CD4-positive, alpha-beta T cell treated with Interleukin-6 for 4 hours (primary cell): ENCODE data around the gene MAP7D1.
A peak's percentile ranks its signal among the peaks of the same experiment; 100 is the strongest.
"Not testable (repeated sequence)": the region's sequence is repeated elsewhere in the genome, so short reads cannot be mapped to it uniquely, and the experiment has no call there.

Experiments
- DNase-seq: peaks from one replicate; pipeline ENCODE4 v3.0.0-alpha.2; 2020; ENCODE audit warnings: mixed read lengths

The MAP7D1 gene

DNA sequence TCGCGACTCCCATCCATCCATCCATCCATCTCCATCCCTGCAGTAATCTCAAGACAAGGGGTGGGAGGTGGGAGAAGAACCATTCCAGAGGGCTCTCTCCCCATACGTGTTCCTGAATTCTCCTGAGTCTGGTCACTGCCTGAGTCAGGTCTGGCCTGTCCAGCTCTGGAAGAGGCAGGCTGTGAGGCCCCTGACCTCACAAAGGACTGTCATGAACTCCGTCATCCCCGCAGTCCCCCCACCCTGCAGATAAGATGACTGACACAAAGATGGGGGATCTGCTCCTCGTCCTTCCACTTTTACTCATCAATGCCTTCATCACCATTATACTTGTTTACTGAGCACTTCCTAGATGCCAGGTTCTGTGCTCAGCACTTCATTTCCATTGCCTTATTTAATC lies 1.6 kb upstream of the MAP7D1 start:
- DNase-seq: no peak

GRCh38 chr1:36154765-36155407 lies 1.1 kb upstream of the MAP7D1 start:
- DNase-seq: peak; percentile 26

DNA sequence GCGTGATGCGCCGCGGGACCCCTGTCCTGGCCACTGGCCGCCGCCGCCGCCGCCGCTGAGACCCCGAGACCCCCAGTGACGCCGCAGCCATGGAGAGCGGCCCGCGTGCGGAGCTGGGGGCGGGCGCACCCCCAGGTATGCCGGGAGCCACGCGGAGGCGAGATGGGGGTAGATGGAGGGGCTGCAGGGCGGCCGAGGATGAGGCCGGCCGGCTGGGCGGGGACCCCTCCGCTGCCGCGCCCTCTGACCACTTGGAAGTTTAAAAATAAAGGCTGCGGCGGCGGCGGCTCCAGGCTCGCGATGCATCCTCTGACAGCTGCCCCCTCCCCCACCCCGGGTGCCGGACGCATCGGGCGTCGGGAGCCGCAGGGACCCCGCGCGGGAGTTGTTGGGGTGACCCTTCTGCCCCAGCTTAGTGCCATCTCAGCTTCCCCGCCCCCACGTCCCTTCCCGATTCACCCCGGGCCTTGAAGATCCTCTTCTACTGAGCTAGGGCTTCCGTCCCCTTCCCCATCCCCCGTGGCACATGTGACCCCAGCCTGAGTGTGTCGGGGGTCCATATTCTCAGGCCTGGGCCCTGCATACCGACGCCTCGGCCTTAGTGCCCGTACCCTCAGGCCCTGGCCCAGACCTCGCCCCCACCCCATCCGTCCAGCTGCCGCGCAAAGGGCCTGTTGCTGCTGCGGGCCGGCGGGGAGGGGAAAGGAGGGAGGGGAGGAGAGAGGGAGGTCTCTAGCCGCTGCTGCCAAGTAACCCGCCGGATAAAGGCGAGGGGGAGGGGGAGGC lies 562 bp downstream of the MAP7D1 start:
- DNase-seq: peak; percentile 78

DNA sequence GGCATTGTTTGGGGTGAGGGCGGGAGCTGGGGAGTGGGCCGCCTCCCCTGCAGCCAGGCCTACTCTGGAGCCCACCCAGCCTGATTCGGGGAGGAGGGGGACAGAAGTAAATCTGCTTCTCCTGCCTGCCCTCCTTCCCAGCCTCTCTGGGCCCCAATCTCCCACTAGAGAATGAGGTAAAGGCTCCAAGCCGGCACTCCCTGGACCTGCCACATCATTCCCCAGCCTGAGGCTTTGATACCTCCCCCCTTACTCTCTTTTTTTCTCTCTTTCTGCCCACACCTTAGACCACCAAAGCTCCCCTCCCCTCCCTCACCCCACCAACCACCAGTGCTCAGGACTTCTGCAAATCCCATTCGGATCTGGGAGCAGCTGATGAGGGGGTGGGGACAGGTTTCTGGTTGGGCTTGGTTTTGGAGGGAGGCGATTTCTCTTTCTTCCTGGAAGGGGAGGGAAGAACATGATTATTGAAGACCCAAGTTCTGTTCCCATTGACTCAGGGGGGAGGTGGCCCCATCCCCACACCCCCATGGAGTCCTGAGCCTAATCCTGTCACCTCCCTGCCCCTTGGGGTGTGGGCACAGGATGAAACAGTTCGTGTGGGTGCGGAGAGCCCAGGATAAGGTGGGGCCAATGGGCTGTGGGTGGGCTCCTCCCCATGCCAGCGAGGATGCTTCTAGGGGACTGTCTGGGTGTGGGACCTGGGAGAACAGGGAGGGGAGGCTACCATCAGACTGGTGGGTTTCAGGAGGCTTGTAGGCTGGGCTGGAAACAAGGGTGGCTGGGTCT lies 1.3 kb downstream of the MAP7D1 start:
- no peak for DNase-seq

GRCh38 chr1:36157973-36158826 lies 2.2 kb downstream of the MAP7D1 start:
- no peak for DNase-seq

DNA sequence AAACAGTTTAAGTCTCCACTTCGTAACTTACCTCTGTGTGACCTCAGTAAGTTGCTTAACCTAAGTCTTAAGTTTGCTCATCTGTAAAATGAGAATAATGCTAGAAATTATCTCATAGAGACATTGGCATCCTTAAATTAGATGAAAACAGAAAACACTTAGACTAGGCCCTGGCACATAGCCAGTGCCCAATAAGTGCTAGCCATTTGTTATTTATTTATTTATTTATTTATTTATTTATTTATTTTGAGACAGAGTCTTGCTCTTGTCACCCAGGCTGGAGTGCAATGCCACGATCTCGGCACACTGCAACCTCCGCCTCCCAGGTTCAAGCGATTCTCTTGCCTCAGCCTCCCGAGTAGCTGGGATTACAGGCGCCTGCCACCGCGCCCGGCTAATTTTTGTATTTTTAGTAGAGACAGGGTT lies 2.9 kb downstream of the MAP7D1 start:
- not testable (repeated sequence) for DNase-seq

DNA sequence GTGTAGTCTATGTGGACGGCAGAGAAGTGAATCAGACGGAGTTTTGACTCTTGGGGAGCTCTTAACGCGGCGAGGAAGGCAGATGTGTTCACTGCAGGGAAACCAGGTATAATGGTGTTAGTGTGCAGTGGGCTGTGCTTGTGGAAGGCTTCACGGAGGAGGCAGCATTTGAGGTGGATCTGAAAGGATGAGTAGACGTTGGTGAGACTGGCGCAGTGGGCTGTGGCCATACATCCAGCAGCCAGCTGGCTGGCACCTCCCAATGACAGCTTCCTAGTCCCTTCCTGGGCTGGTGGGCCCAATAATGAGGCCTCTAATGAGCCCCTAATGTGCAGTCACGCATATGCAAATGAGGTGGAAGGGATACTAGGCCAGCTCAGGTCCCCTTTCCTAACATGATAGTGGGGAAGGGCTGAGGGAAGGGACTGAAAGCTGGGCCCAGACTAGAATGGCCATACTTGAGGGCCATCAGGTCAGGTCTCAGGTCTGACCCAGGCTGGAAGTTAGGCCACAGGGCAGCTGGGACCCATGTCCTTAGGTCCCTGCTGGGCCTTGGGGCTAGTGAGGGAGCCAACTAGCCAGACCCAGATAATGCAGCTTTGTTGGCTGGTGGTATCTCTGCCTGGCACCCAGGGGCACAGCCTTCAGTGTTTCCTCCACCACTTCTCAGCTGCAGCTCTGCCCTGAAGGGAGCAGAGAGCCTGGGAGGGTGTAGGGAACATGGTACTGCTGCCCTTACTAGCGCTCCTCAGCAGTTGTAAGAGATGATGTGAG lies 3.8 kb downstream of the MAP7D1 start:
- DNase-seq: peak; percentile 28

GRCh38 chr1:36160388-36160948 lies 4.5 kb downstream of the MAP7D1 start:
- DNase-seq: no peak

DNA sequence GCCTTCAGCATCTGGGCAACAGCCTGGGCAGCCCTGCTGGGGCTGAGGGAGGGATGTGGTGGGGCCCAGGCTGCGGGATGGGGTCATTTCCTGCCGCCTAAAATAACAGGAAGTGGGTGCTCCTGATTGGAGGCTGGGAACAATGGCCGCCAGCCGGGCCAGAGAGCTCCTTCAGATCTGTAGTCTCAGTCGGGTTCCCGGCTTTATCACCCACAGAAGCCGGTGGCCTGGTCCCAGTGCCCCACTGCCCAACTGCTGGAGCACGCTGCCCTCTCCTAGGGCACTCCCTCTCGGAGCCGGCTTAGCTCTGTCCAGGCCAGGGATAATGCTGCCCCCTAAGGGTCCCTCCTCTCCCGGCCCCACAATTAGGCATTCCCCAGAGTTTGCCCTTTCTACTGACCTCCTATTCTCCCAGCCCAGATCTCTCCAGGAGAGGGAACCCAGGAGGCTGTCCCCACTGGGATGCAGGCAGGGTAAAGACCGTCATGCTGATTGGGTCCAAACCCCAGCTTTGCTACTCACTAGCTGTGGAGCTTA lies 5.1 kb downstream of the MAP7D1 start:
- peak; percentile 78 for DNase-seq

- DNase-seq: peak; percentile 67
Measured at GRCh38 chr1:36161641-36162531, 5.9 kb downstream of the MAP7D1 start.

GRCh38 chr1:36162680-36163239 lies 6.8 kb downstream of the MAP7D1 start:
- no peak for DNase-seq

DNA sequence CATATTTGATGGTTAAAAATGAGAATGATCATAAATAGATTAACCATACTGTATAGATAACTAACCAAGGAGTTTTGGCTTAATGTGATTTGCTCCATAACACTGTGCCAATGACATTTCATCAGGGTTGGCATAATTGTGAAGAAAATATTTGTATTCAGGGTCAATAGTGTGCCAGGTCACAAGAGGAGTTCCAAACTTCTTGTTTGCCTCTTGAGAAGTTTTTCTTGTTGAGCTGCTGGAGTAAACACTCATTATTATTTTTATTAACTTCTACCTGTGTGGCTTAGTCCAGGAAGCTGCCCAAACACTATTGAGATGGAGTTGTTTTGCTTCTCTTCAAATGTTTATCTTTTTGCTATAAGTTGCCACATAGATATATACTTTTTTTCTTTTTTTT lies 7.5 kb downstream of the MAP7D1 start:
- no peak for DNase-seq

GRCh38 chr1:36164361-36164760 lies 8.4 kb downstream of the MAP7D1 start:
- DNase-seq: no peak

DNA sequence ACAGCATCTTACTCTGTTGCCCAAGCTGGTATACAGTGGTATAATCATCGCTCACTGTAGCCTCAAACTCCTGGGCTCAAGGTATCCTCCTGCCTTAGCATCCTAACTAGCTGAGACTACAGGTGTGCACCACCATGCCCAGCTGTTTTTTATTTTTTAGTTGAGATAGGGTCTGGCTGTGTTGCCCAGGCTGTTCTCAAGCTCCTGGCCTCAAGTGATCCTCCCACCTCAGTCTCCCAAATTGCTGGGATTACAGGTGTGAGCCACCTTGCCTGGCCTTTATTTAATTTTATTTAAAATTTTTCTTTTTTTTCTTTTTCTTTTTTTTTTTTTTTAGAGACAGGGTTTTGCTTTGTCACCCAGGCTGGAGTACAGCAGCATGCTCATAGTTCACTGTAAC lies 9.2 kb downstream of the MAP7D1 start:
- no peak for DNase-seq

DNA sequence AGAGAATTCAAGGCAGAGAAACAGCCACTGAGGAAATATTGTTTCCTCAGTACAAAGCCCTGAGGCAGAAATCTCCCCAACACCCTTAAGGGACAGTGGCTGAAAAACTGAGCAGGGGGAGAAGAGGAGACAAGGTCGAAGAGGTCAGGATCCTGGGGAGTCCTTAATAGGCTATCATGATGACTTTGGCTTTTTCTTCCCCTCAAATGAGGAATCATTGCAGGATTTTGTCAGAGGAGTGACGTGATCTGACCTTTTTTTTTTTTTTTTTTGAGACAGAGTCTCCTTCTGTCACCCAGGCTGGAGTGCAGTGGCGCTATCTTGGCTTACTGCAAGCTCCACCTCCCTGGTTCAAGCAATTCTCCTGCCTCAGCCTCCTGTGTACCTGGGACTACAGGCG lies 10.2 kb downstream of the MAP7D1 start:
- no peak for DNase-seq

DNA sequence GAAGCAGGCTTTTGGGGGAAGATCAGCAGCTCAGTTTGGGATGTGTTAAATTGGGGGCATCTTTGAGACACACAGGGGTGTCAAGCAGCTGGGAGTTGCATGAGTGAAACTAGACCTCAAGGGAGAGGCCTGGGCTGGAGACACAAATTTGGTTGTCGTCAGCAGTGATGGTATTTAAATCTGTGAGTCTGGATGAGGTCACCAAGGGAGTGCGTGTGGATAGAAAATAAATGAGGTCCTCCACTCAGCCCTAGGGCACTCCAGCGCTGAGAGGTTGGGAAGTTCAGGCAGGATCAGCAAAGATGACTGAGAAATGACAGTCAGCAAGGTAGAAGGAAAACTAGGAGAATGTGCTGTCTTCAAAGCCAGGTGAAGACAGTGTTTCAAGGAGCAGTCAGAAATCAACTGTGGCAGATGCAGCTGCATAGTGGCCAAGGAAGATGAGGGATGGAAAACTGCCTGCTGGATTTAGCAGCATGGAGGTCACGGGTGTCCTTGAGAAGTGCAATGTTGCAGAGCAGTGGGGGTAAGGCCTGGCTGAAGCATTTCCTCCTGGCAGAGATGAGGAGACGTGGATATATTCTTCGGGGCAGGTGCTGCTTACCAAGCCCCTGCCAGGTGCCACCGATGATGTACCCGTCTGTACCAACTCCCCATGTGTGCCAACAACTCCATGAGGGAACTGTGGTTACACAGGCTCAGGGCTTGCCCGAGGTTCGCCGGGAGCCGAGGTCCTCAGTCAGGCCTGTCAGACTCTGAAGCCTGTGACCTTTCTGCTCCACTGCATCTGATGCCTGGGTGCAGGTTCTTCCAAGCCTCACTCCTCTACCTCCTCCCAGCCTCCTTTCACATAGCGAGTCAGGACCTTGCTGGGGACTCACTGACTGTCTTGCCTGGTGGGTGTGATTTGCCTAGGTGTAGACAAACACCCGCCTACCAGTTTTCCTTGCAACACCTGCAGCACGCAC lies 11.3 kb downstream of the MAP7D1 start:
- no peak for DNase-seq

DNA sequence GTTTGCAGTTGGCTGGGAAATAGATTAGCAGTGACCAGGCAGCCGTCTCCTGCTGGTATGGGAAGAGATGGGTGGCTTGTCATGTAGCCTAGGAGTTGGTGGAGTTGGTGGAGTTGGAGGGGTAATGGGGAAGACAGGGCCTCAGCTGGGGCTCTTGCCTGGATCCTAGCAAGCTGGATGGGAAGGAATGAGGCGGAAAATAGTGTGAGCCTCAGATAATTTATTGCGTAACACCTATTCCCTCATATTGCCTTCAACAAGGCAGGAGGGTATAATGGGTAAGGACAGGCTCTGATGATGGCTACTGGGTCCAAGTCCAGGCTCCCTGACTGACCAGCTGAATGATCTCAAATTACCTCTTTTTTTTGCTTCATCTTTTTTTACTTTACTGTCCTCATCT lies 12.6 kb downstream of the MAP7D1 start:
- DNase-seq: no peak

GRCh38 chr1:36170643-36171412 lies 14.9 kb downstream of the MAP7D1 start:
- no peak for DNase-seq
